AG04449 (cell line): ENCODE measurements around the gene MAD1L1.

ENCODE experiments used
- CTCF ChIA-PET: fragments of 350-600 bp; formaldehyde crosslinking; extraction: SDS; loops from one replicate; lab custom pipeline; 2021; ENCODE audit warnings: antibody characterized with exemption; lab: Yijun Ruan, JAX
- POLR2A ChIA-PET: fragments of 400-600, 350-600 bp; formaldehyde crosslinking; extraction: SDS; loops from one replicate; lab custom pipeline; 2020; ENCODE audit warnings: antibody characterized with exemption, inconsistent platforms; lab: Yijun Ruan, JAX
- DNase-seq: peaks from one replicate; pipeline ENCODE4 v3.0.0-alpha.2; 2010; ENCODE audit warnings: low read depth, low spot score
- H3K4me3 ChIP-seq: 2 replicates; pipeline ENCODE4 v1.5.1; 2011; ENCODE audit warnings: low read depth, mild to moderate bottlenecking, control low read depth, low read length
- CTCF ChIP-seq: IDR thresholded peaks from one replicate; pipeline ENCODE4 v1.5.1; 2011; ENCODE audit warnings: mild to moderate bottlenecking, moderate library complexity, low read length, control low read depth, inconsistent platforms; ENCODE audit not compliant: insufficient read depth; ENCODE audit errors: missing control alignments

MAD1L1 gene

GRCh38 chr7:1967512-1968396, 265.0 kb downstream of the MAD1L1 start:
- DNase-seq, result no peak
- H3K4me3 ChIP-seq, result no peak overlapping the region
- ChIA-PET CTCF (no interaction called here), POLR2A (interaction anchor here (0.6 kb wide), 1 partner anchor 182 kb away, joined by 3 read pairs; no protein-coding TSS in a partner anchor)
- TF ChIP-seq CTCF, result no peak

GRCh38 chr7:1966631-1967200, 266.0 kb downstream of the MAD1L1 start:
- POLR2A ChIA-PET, result no interaction called here
- no peak for DNase-seq
- CTCF ChIA-PET, result no interaction called here
- H3K4me3 ChIP-seq, result no peak overlapping the region
- TF ChIP-seq CTCF, result no peak

GRCh38 chr7:1965579-1966294, 267.0 kb downstream of the MAD1L1 start:
- CTCF ChIA-PET, result no interaction called here
- TF ChIP-seq CTCF, result no peak
- no peak overlapping the region for H3K4me3 ChIP-seq
- no peak for DNase-seq
- POLR2A ChIA-PET, result no interaction called here

GRCh38 chr7:1964913-1965578, 267.7 kb downstream of the MAD1L1 start:
- H3K4me3 ChIP-seq, result no peak overlapping the region
- no peak for TF ChIP-seq CTCF
- ChIA-PET CTCF (interaction anchor here (1.6 kb wide), 1 partner anchor 245 kb away, joined by 3 read pairs; no protein-coding TSS in a partner anchor), POLR2A (no interaction called here)
- no peak for DNase-seq

- no peak for DNase-seq
- no peak overlapping the region for H3K4me3 ChIP-seq
- no peak for TF ChIP-seq CTCF
- POLR2A ChIA-PET, result no interaction called here
- CTCF ChIA-PET, result interaction anchor here (1.6 kb wide), 1 partner anchor 245 kb away, joined by 3 read pairs; no protein-coding TSS in a partner anchor
Observed at GRCh38 chr7:1964211-1964912, 268.4 kb downstream of the MAD1L1 start.
